Right lobe of liver (tissue), 6 donors: ENCODE results near the gene PEF1. TPM values are rescaled to one million over a fixed set of nuclear protein-coding genes. Genes with fewer than 3 reads are reported as not detected.
A peak's percentile ranks its signal among the peaks of the same experiment; 100 is the strongest.

Source experiments
- ATAC-seq, 4 donors: fragments of 200-7000 bp; cut with Tn5 transposase; one replicate each; pipeline ENCODE4 v1.9.1; 2020; ENCODE audit warnings: mild to moderate bottlenecking in 4 of 4, moderate library complexity in 4 of 4
- DNase-seq, 3 donors: peaks; one replicate each; pipeline ENCODE4 v3.0.0-alpha.2; 2020
- H3K27ac ChIP-seq, 3 donors: fragments of 200-600 bp; one replicate each; pipeline ENCODE4 v1.8.0; 2022
- H3K27me3 ChIP-seq, 2 donors: fragments of 200-600 bp; one replicate each; pipeline ENCODE4 v1.8.0; 2022
- H3K36me3 ChIP-seq, 4 donors: fragments of 200-600 bp; sonication (generic) in 1 of 4; one replicate each; pipeline versions ENCODE4 v1.5.1 to v1.8.0; 2017 to 2022; ENCODE audit warnings: control low read depth in 1 of 4
- H3K4me1 ChIP-seq, 4 donors: fragments of 200-600 bp; sonication (generic) in 1 of 4; one replicate each; pipeline versions ENCODE4 v1.5.1 to v1.8.0; 2017 to 2022; ENCODE audit warnings: control low read depth in 1 of 4
- H3K4me3 ChIP-seq, 3 donors: fragments of 200-600 bp; one replicate each; pipeline ENCODE4 v1.8.0; 2022
- H3K9me3 ChIP-seq, 4 donors: fragments of 200-600 bp; sonication (generic) in 1 of 4; one replicate each; pipeline versions ENCODE4 v1.5.1 to v1.8.0; 2017 to 2022; ENCODE audit warnings: control low read depth in 1 of 4
- CTCF ChIP-seq, 4 donors: fragments of 200-600 bp in 3 of 4; fragments of 450-650 bp in 1 of 4; IDR thresholded peaks; one replicate each; pipeline versions ENCODE4 v1.5.1 to v1.8.0; 2016 to 2022; ENCODE audit warnings: antibody characterized with exemption in 4 of 4, mild to moderate bottlenecking in 2 of 4
- POLR2A ChIP-seq: fragments of 450-650 bp; IDR thresholded peaks from one replicate; pipeline ENCODE4 v1.6.1; 2017; ENCODE audit warnings: antibody characterized with exemption, mild to moderate bottlenecking
- WGBS: methylation state at CpG from one replicate; pipeline ENCODE4 v1.1.6; 2018; ENCODE audit warnings: low coverage, low lambda C conversion rate; ENCODE audit not compliant: insufficient coverage; ENCODE audit errors: missing lambda C conversion rate; 5-methylcytosine and 5-hydroxymethylcytosine counted together
- intact Hi-C, 2 donors: fragments of 100-400 bp; cut with DNase I; formaldehyde crosslinking; loops; one replicate each; pipeline versions ENCODE4 v1.11.2 to v1.14.1; 2022
- total RNA-seq, 6 experiments: library from RNA; depleted of rRNA in 2 of 6; stranded (reverse); fragments of >200 nt in 2 of 6; fragmentation: NEBNext Ultra II Directional in 3 of 6; extraction: Animal tissue kit (Norgen Biotek cat#: 25700) in 3 of 6; gene quantifications; one replicate each; pipeline versions ENCODE4 v1.1.0 to v1.2.4, GENCODE V29; 2016 to 2023
- donor health status: DM: no; HTN: yes; CAD: no.
- donor health status: DM: no; HTN: no; CAD: no.
- donor health status: DM: no; HTN: no; CAD: no.
- donor health status: DM: no; HTN: yes; CAD: no.
- donor health status: DM: no; HTN: yes; CAD: no.

The PEF1 gene
- total RNA-seq, 6 experiments from 2014 or later, result 23.9 to 47.5 (median 32.5) TPM

GRCh38 chr1:31602081-31602480 lies 42.6 kb downstream of the PEF1 start:
- no peak for ATAC-seq
- 93% methylated on average over 2 of the region's 2 CpGs for WGBS

GRCh38 chr1:31600641-31601040 lies 44.0 kb downstream of the PEF1 start:
- WGBS, result 70% methylated on average over 2 of the region's 2 CpGs

More at GRCh38 chr1:31602081-31602480, 42.6 kb downstream of the PEF1 start:
- intact Hi-C loops, result no loop called here
- TF ChIP-seq POLR2A, result no peak
- no peak for TF ChIP-seq CTCF (IDR thresholded peaks at IDR 0.05)
- no peak overlapping the region for H3K27ac ChIP-seq
- H3K36me3 ChIP-seq, result no peaks in the 10 kb centered on the region
- DNase-seq, result no peak
- no peaks in the 10 kb centered on the region for H3K9me3 ChIP-seq
- H3K4me3 ChIP-seq, result no peak overlapping the region
- no peaks in the 10 kb centered on the region for H3K27me3 ChIP-seq
- no peaks in the 10 kb centered on the region for H3K4me1 ChIP-seq

GRCh38 chr1:31598980-31599379 lies 45.7 kb downstream of the PEF1 start:
- Histone ChIP-seq H3K36me3 (no peaks in the 10 kb centered on the region), H3K4me1 (no peaks in the 10 kb centered on the region), H3K27me3 (no peaks in the 10 kb centered on the region), H3K4me3 (no peak overlapping the region), H3K27ac (no peak overlapping the region), H3K9me3 (no peaks in the 10 kb centered on the region)
- TF ChIP-seq CTCF (IDR thresholded peaks at IDR 0.05), result no peak
- TF ChIP-seq POLR2A, result no peak
- ATAC-seq (no peak), DNase-seq (peak in 1 of 3 donors; percentile 8)
- intact Hi-C loops, result no loop called here
- 70% methylated on average over 3 of the region's 7 CpGs for WGBS

More at GRCh38 chr1:31600641-31601040, 44.0 kb downstream of the PEF1 start:
- ATAC-seq (no peak), DNase-seq (no peak)
- H3K36me3 ChIP-seq, result no peaks in the 10 kb centered on the region
- H3K27me3 ChIP-seq, result no peaks in the 10 kb centered on the region
- intact Hi-C loops, result no loop called here
- H3K9me3 ChIP-seq, result no peaks in the 10 kb centered on the region
- no peaks in the 10 kb centered on the region for H3K4me1 ChIP-seq
- no peak overlapping the region for H3K27ac ChIP-seq
- H3K4me3 ChIP-seq, result no peak overlapping the region
- TF ChIP-seq CTCF (IDR thresholded peaks at IDR 0.05) (no peak), POLR2A (no peak)

DNA sequence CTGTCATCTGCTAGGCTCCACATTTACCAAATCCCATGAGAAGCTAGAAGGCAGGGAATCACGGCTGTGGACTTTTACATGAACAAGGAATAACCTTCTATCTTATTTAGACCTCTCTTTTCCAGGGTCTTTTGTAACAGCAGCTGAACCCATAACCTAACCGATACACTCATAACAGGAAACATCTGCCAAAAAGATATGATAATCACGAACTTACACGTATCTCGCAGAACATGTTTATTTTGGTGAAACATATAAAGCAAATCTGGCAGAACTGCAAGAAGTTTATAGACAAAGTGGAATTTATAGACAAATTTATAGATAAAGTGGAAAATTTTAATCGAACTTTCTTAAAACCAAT lies 48.0 kb downstream of the PEF1 start:
- H3K9me3 ChIP-seq, result no peaks in the 10 kb centered on the region
- H3K27ac ChIP-seq, result no peak overlapping the region
- ATAC-seq, result peak in 3 of 4 donors; percentile 36 to 50 (median 43)
- no peak for DNase-seq
- intact Hi-C loops, result no loop called here
- H3K27me3 ChIP-seq, result no peaks in the 10 kb centered on the region
- H3K36me3 ChIP-seq, result no peaks in the 10 kb centered on the region
- TF ChIP-seq POLR2A, result no peak
- TF ChIP-seq CTCF (IDR thresholded peaks at IDR 0.05), result no peak
- WGBS, result 33% methylated on average over 6 of the region's 6 CpGs
- H3K4me1 ChIP-seq, result no peaks in the 10 kb centered on the region
- no peak overlapping the region for H3K4me3 ChIP-seq
